Measurements from ENCODE around the gene DTNBP1. TPM values are rescaled to one million over a fixed set of nuclear protein-coding genes. Genes with fewer than 3 reads are reported as not detected.

DTNBP1 gene
- total and polyA plus RNA-seq, 2 of the 13 experiments (the other 11 are each of a cell fraction or from before 2014, with no cell fraction given): 6.6 to 19.1 TPM

DNA sequence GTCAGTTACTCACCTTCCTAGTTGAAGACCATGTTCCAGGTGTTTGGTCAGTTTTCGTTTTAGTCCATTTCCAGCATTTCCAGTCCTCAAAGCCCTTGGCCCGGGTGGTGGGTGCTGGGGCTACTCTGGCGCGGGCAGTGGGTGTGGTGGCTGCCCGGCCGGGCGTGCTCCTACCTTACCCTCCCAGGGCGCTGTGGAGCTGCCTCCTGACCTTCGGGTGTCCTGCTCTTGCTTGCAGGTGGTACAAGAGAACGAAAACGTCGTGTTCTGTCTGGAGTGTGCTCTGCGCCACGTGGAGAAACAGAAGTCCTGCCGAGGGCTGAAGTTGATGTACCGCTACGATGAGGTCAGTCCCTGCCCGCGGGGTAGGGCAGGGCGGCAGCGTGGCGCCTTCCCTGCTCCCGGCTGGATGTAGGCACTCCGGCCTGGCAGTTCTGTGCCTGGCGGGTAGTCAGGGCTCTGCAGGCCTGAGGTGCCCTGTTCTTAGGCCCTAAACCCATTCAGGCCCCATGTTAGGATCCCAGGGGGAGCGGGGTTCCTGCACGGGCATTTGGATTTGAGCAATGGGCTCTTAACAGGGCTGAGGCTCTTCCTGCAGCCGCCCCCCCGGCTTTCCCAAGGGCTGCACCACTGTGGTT, 145.8 kb downstream of the DTNBP1 start:
- TF ChIP-seq ZNF414 (CRISPR knock-in tag; IDR thresholded peaks at IDR 0.05) (no peak), UBTF (CRISPR knock-in tag; IDR thresholded peaks at IDR 0.05) (no peak), ESRRA (CRISPR knock-in tag; IDR thresholded peaks at IDR 0.05; ENCODE audit: low read depth) (no peak), ZNF501 (CRISPR knock-in tag; IDR thresholded peaks at IDR 0.05) (no peak), AHR (CRISPR knock-in tag; IDR thresholded peaks at IDR 0.05) (no peak), FOSL1 (CRISPR knock-in tag; IDR thresholded peaks at IDR 0.05; ENCODE audit: borderline replicate concordance) (no peak), ZNF17 (CRISPR knock-in tag; IDR thresholded peaks at IDR 0.05) (no peak), ZNF33A (CRISPR knock-in tag; IDR thresholded peaks at IDR 0.05; ENCODE audit: borderline replicate concordance) (no peak), ZNF337 (CRISPR knock-in tag; IDR thresholded peaks at IDR 0.05; ENCODE audit: borderline replicate concordance, low read depth) (no peak), ATM (IDR thresholded peaks at IDR 0.05; ENCODE audit: borderline replicate concordance) (no peak), ZNF362 (CRISPR knock-in tag; IDR thresholded peaks at IDR 0.05; ENCODE audit: borderline replicate concordance) (no peak)
- TF ChIP-seq, protein P1, sequence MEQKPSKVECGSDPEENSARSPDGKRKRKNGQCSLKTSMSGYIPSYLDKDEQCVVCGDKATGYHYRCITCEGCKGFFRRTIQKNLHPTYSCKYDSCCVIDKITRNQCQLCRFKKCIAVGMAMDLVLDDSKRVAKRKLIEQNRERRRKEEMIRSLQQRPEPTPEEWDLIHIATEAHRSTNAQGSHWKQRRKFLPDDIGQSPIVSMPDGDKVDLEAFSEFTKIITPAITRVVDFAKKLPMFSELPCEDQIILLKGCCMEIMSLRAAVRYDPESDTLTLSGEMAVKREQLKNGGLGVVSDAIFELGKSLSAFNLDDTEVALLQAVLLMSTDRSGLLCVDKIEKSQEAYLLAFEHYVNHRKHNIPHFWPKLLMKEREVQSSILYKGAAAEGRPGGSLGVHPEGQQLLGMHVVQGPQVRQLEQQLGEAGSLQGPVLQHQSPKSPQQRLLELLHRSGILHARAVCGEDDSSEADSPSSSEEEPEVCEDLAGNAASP (CRISPR knock-in tag; IDR thresholded peaks at IDR 0.05; ENCODE audit: borderline replicate concordance): no peak
- no peak for DNase-seq (ENCODE audit: low spot score)
- intact Hi-C loops (cut with micrococcal nuclease; ENCODE audit: unreplicated experiment): no loop called here

More for the DNA sequence above, 145.8 kb downstream of the DTNBP1 start:
- WGBS (ENCODE audit: low lambda C conversion rate): 97% methylated on average over 26 of the region's 29 CpGs
- H2AFZ ChIP-seq (ENCODE audit: low read length): no peak overlapping the region
- in situ Hi-C loops (cut with HindIII; ENCODE audit: extremely low pct_ligation_motif_present, low pct_unique_long_range_greater_than_20kb): no loop called here
- H3K36me3 ChIP-seq (replicated peaks in 1 of 2; ENCODE audit: control insufficient read depth in 1 of 2, insufficient read depth in 2 of 2, low read length in 2 of 2): peaks cover 16 to 68% of the 10 kb centered on the region in 2 experiments; a peak in 4 of 5 replicates
- ChIA-PET POLR2A (no interaction called here), CTCF (ENCODE audit: low intra/inter-chr PET ratio, low total read pairs) (no interaction called here)
- H3K9me3 ChIP-seq (ENCODE audit: low read length): no peaks in the 10 kb centered on the region
- H4K20me1 ChIP-seq (ENCODE audit: insufficient read depth, low read length): no peaks in the 10 kb centered on the region
- no peak overlapping the region for H3K9ac ChIP-seq (ENCODE audit: insufficient read depth, low read depth, low read length)
- H3K27me3 ChIP-seq (ENCODE audit: control insufficient read depth in 1 of 2, insufficient read depth in 2 of 2, low read length in 2 of 2): no peaks in the 10 kb centered on the region
- H3K4me1 ChIP-seq (ENCODE audit: insufficient read depth, low read length): no peaks in the 10 kb centered on the region
- FAIRE-seq: no peak
- no peak overlapping the region for H3K4me3 ChIP-seq (replicated peaks in 1 of 3; ENCODE audit: insufficient read depth in 1 of 3, low read depth in 2 of 3, low read length in 3 of 3)
- no TSS peak for BruUV-seq (replicated peaks)
- no peak overlapping the region for H3K4me2 ChIP-seq (ENCODE audit: low read depth, low read length)
- no peaks in the 10 kb centered on the region for H3K79me2 ChIP-seq (ENCODE audit: insufficient read depth, low read length)
- H3K27ac ChIP-seq (ENCODE audit: extremely low read length, insufficient read depth, low read length): no peak overlapping the region
- no peak for ATAC-seq

Measured in HepG2 (cell line).